ENCODE data around the gene ENOX1.

GRCh38 chr13:43239275-43239840, 547.4 kb downstream of the ENOX1 start:
- TF ChIP-seq POLR2A (IDR thresholded peaks at IDR 0.05) (no peak), CTCF (IDR thresholded peaks at IDR 0.05) (no peak)

Data from testis (tissue), 2 donors.